Measurements from ENCODE around the gene MEG3.
"Not testable (repeated sequence)": the region's sequence is repeated elsewhere in the genome, so short reads cannot be mapped to it uniquely, and the experiment has no call there.

The MEG3 gene

DNA sequence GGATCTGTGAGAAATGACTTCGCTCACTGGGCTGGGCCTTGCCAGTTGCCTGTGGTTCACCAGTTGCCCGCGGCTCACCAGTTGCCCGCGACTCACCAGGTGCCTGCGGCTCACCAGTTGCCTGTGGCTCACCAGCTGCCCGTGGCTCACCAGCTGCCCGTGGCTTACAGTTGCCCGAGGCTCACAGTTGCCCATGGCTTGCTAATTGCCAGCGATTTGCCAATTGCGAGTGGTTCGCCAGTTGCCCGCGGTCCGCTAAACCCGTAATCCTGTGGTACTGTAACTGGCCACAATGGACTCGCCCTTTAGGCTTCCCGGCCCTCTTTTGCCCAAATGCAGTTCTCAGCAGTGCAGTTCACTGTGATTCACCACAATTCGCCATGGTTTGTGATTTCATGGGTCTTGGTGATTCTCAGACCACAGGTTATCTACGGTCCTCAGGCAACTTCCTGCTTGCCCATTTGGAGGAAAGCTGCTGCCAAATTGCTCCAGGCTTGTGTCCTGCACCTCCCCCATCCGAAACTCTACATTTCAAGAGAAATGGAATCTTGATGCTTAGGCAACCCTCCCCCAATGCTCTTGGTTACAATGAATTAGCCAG is 15.0 kb upstream of the MEG3 start:
- H3K4me3 ChIP-seq (replicated peaks; ENCODE audit: low read depth, low read length): no peak overlapping the region
- TF ChIP-seq, protein P1, sequence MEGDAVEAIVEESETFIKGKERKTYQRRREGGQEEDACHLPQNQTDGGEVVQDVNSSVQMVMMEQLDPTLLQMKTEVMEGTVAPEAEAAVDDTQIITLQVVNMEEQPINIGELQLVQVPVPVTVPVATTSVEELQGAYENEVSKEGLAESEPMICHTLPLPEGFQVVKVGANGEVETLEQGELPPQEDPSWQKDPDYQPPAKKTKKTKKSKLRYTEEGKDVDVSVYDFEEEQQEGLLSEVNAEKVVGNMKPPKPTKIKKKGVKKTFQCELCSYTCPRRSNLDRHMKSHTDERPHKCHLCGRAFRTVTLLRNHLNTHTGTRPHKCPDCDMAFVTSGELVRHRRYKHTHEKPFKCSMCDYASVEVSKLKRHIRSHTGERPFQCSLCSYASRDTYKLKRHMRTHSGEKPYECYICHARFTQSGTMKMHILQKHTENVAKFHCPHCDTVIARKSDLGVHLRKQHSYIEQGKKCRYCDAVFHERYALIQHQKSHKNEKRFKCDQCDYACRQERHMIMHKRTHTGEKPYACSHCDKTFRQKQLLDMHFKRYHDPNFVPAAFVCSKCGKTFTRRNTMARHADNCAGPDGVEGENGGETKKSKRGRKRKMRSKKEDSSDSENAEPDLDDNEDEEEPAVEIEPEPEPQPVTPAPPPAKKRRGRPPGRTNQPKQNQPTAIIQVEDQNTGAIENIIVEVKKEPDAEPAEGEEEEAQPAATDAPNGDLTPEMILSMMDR (IDR thresholded peaks at IDR 0.05; ENCODE audit: low read depth, low read length, missing control alignments): no peak
- DNase-seq (ENCODE audit: extremely low read depth, low read depth): no peak

DNA sequence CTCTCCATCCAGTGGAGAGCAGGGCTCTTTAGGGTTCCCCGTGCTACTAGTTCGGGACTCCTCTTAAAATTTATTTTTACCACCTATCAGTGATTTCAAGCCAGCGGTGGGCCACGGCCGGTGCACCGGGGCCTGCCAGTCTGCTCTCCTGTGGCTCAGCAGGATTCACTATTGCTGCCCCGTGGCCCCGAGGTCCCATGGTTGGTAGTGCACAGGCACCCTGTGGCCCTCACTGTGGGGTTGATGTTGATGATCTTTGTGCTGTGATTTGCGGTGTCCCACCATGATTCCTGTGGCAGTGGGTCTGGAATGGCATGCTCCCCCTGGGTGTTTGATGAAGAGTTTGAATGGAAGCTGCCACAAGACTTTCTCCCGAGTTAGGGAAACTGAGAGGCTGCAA is 12.6 kb upstream of the MEG3 start:
- TF ChIP-seq, protein P1 (IDR thresholded peaks at IDR 0.05; ENCODE audit: low read depth, low read length, missing control alignments): no peak
- H3K4me3 ChIP-seq (replicated peaks; ENCODE audit: low read depth, low read length): no peak overlapping the region
- DNase-seq (ENCODE audit: extremely low read depth, low read depth): no peak

DNA sequence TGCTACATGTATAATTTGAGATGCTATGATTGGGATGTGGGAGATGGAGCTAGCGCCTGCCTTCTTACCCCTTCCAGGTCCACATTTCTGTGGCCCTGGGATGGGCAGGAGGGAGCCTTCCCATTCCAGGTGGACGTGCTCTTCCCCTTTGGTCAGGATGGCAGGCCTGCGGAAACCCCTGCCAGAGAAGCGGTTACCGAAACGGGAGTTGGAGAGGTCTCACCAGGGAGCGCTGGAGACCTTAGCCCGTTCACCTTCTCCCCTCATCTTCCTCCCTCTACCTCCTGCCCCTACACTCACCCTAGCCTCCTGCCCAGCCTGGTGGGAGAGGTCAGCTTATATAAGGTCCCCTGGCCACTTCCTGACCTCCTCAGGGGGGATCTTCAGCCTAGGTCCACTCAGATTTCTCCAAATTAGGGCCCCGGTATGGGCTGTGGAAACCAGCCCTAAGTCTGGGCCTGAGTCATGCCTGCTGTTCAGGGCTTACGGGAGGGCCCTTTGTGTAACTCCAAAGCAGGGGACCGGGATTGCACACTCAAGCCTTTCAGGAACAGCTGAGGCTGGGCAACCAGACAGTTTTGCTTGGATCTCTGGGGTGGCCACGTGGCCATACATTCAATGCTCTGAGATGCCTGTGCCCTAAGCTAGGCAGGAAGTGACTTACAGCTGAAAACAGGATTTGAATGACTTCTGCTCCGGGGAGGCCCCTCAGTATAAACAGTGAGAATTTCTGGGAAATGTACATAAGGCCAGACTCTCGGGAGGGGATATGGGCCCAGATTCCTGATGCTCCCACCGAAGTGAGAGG is 10.2 kb upstream of the MEG3 start:
- DNase-seq (ENCODE audit: extremely low read depth, low read depth): no peak
- H3K4me3 ChIP-seq (replicated peaks; ENCODE audit: low read depth, low read length): no peak overlapping the region
- TF ChIP-seq, protein P1 (IDR thresholded peaks at IDR 0.05; ENCODE audit: low read depth, low read length, missing control alignments): no peak

DNA sequence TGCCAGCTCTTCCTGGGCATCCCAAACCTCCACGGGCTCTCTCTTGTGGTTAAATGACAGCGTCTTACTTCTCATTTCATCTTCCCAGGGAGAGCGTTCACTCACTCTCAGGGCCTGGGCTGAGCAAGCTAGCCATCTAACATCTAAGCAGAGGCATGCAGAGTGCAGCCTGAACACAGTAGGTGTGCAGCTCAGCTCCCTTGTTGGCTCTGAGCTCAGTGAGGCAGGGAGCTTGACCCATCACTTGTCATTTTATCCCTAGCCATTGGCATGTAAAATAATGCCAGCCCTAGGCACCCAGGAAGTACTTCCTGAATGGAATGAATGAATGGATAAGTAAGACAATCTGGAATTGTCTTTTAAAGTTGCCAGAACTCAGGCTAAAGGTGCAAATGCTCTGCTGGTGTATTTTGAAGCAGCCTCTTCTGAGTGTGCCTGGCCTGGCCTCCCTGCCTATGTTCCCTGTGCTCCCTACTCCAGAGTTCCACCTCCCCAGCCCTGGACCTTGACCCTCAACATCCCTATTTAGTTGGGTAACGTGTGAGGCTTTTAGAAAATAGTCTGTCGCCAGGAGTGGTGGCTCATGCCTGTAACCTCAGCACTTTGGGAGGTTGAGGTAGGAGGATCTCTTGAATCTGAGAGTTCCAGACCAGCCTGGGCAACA is 9.5 kb upstream of the MEG3 start:
- H3K4me3 ChIP-seq (replicated peaks; ENCODE audit: low read depth, low read length): no peak overlapping the region
- TF ChIP-seq, protein P1 (IDR thresholded peaks at IDR 0.05; ENCODE audit: low read depth, low read length, missing control alignments): no peak
- DNase-seq (ENCODE audit: extremely low read depth, low read depth): no peak

DNA sequence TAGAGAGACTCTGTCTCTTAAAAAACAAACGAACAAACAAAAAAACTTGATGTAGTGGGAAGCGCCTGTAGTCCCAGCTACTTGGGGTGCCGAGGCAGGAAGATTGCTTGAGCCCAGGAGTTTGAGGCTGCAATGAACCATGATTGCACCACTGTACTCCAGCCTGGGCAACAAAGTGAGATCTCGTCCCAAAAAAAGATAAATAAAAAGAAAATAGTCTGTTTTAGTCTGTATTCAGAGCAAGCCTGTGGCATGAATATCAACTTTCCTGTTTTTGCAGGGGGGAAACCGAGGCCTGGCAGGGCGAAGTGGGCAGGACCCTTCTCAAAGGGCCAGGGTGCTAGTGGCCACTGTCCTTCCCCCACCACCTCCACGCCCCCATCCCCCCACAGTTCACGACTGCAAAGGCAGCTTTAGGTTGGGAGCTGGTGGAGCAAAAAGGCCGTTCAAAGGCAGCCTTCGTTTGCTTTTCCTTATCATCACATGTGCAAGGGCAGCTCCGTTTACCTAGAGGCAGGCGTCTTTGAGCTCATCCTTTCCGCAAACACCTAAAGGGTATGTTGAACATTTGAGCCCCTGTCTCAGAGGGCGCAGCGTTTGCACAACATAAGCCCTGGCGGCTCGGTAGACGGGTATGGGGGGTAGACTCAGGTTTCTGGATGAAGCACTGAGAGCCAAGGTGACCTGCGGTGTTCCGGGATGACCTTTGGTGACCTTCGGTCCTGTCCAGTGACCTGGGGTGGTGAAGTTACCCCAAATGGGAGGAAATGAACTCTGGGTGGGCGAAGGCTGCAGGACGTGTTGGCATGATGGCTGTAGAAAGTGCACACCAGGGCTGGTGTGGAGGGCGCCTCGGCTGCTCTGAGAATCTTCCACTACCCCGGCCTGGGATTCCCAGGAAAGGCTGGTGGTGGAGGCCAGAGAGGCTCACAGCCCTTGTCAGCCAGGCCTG is 8.7 kb upstream of the MEG3 start:
- no peak for DNase-seq (ENCODE audit: extremely low read depth, low read depth)
- TF ChIP-seq, protein P1 (IDR thresholded peaks at IDR 0.05; ENCODE audit: low read depth, low read length, missing control alignments): no peak
- H3K4me3 ChIP-seq (replicated peaks; ENCODE audit: low read depth, low read length): no peak overlapping the region

DNA sequence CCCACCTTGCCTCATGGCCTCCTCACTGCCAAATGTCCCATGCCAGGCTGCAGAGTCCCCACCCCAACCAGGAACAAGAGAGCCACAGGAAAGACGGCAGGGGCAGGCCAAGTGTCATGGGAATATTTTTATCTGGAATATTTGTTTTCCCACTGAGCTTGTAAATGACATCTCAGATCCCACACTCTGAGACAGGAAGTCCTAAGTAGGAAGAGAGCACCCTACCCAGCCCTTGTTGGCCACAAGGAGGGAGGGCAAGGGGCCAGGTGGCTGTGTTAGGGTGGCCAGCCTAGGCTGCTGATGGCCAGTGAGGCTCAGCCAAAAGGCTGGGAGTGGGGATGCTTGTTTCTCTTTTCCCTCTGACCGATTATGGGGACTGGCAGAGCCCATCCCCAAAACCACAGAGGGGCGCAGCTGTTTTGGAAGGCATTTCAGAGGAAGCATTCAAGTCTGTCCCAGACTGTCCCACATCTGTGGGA is 7.7 kb upstream of the MEG3 start:
- TF ChIP-seq, protein P1 (IDR thresholded peaks at IDR 0.05; ENCODE audit: low read depth, low read length, missing control alignments): no peak
- no peak overlapping the region for H3K4me3 ChIP-seq (replicated peaks; ENCODE audit: low read depth, low read length)
- no peak for DNase-seq (ENCODE audit: extremely low read depth, low read depth)

DNA sequence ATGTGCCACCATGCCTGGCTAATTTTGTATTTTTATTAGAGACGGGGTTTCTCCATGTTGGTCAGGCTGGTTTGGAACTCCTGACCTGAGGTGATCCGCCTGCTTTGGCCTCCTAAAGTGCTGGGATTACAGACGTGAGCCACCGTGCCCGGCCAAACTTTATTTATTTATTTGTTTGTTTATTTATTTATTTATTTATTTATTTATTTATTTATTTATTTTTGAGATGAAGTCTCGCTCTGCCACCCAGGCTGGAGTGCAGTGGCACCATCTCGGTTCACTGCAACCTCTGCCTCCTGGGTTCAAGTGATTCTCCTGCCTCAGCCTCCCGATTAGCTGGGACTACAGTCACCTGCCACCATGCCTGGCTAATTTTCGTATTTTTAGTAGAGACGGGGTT is 7.0 kb upstream of the MEG3 start:
- H3K4me3 ChIP-seq (replicated peaks; ENCODE audit: low read depth, low read length): not testable (repeated sequence)

More for the DNA sequence above, 7.0 kb upstream of the MEG3 start:
- not testable (repeated sequence) for DNase-seq (ENCODE audit: extremely low read depth, low read depth)

Data from HFF-Myc (cell line).